K562 (cell line): ENCODE results near the gene ANP32B. TPM values are rescaled to one million over a fixed set of nuclear protein-coding genes. Genes with fewer than 3 reads are reported as not detected.

Experiments
- BCOR ChIP-seq: fragments of 450-650 bp; IDR thresholded peaks from 2 replicates; pipeline ENCODE4 v1.6.1; 2016
- CGGBP1 ChIP-seq: fragments of 250-450 bp; sonication (Bioruptor Pico); IDR thresholded peaks from 2 replicates; pipeline ENCODE4 v1.9.0; 2021; ENCODE audit warnings: mild to moderate bottlenecking
- DPF2 ChIP-seq: fragments of 450-650 bp; IDR thresholded peaks from 2 replicates; pipeline ENCODE4 v1.6.1; 2016
- E4F1 ChIP-seq: fragments of 250-450 bp; sonication (Bioruptor Pico); IDR thresholded peaks from 2 replicates; pipeline ENCODE4 v1.5.0; 2021; ENCODE audit warnings: mild to moderate bottlenecking, borderline replicate concordance
- ESRRA ChIP-seq: fragments of 450-650 bp; IDR thresholded peaks from 2 replicates; pipeline ENCODE4 v1.6.1; 2014; ENCODE audit warnings: low read depth, mild to moderate bottlenecking, moderate library complexity, borderline replicate concordance
- FOXA3 ChIP-seq, 2 experiments: fragments of 450-650 bp in 1 of 2; sonication (generic) in 1 of 2; formaldehyde crosslinking; IDR thresholded peaks in 1 of 2; conservative IDR thresholded peaks in 1 of 2; 2 replicates each; pipeline versions ENCODE4 v1.4.0 to v1.8.0; 2020 to 2022; ENCODE audit warnings: mild to moderate bottlenecking in 2 of 2, missing genetic modification reagents in 1 of 2
- JUNB ChIP-seq: fragments of 450-650 bp; formaldehyde crosslinking; conservative IDR thresholded peaks from 2 replicates; pipeline ENCODE4 v1.4.0; 2020; ENCODE audit warnings: mild to moderate bottlenecking
- LEF1 ChIP-seq: fragments of 450-650 bp; IDR thresholded peaks from 2 replicates; pipeline ENCODE4 v1.6.1; 2016; ENCODE audit warnings: mild to moderate bottlenecking
- POLR2AphosphoS5 ChIP-seq: IDR thresholded peaks from 2 replicates; pipeline ENCODE4 v1.6.1; 2011; ENCODE audit warnings: mild to moderate bottlenecking, low read depth, low read length, moderate library complexity; ENCODE audit not compliant: control insufficient read depth, insufficient read depth
- RBM39 ChIP-seq: fragments of 200-400 bp; formaldehyde crosslinking; optimal IDR thresholded peaks from 2 replicates; pipeline ENCODE3; 2018; ENCODE audit warnings: low read depth, low read length
- TARDBP ChIP-seq: fragments of 450-650 bp; IDR thresholded peaks from 2 replicates; pipeline ENCODE4 v1.6.1; 2016
- USF2 ChIP-seq: sonication (generic); formaldehyde crosslinking; IDR thresholded peaks from 2 replicates; pipeline ENCODE4 v1.5.0; 2020; ENCODE audit warnings: missing genetic modification reagents
- ZBTB5 ChIP-seq: fragments of 450-650 bp; IDR thresholded peaks from 2 replicates; pipeline ENCODE4 v1.6.1; 2017; ENCODE audit warnings: antibody characterized with exemption
- ZNF165 ChIP-seq: fragments of 250-450 bp; sonication (Bioruptor Pico); IDR thresholded peaks from 2 replicates; pipeline ENCODE4 v1.4.0; 2020; ENCODE audit warnings: borderline replicate concordance
- ZNF197 ChIP-seq: fragments of 200-800 bp; sonication (Bioruptor generic); IDR thresholded peaks from 2 replicates; pipeline ENCODE4 v1.6.1; 2016; ENCODE audit warnings: low read depth, missing genetic modification characterization, missing compliant biosample characterization
- ZNF449 ChIP-seq: fragments of 250-450 bp; sonication (Bioruptor Pico); IDR thresholded peaks from 2 replicates; pipeline ENCODE4 v1.8.0; 2022; ENCODE audit warnings: moderate library complexity, mild to moderate bottlenecking, inconsistent platforms
- ZNF512 ChIP-seq: IDR thresholded peaks from 2 replicates; pipeline ENCODE4 v1.6.1; 2016; ENCODE audit warnings: missing genetic modification characterization, missing compliant biosample characterization
- ZNF740 ChIP-seq, 3 experiments: fragments of 200-800 bp in 1 of 3; sonication (Bioruptor generic) in 1 of 3; sonication (generic) in 1 of 3; formaldehyde crosslinking in 1 of 3; IDR thresholded peaks; 2 replicates each; pipeline versions ENCODE4 v1.6.1 to v1.8.0; 2016 to 2022; ENCODE audit warnings: mild to moderate bottlenecking in 2 of 3, missing compliant biosample characterization in 2 of 3, missing genetic modification characterization in 2 of 3, missing genetic modification reagents in 1 of 3
- polyA plus RNA-seq, 8 experiments: library from polyadenylated mRNA; depleted of rRNA in 4 of 8; stranded (reverse) in 5 of 8; unstranded in 3 of 8; fragments of >200 nt; fragmentation: Nextera tagmentation in 2 of 8; fragmentation: Illumina TruSeq in 1 of 8; extraction: Ambion mirVana in 2 of 8; extraction: Trizol in 1 of 8; gene quantifications; 2 replicates each; pipeline versions ENCODE4 v1.2.1 to v1.2.3, GENCODE V29; 2011 to 2014; ENCODE audit warnings: inconsistent platforms in 1 of 8, missing spikeins in 1 of 8
- total RNA-seq, 7 experiments: library from RNA; depleted of rRNA in 6 of 7; stranded (reverse); fragments of >200 nt in 6 of 7; fragmentation: Illumina TruSeq in 2 of 7; extraction: Trizol in 2 of 7; gene quantifications; 2 replicates each; pipeline versions ENCODE4 v1.2.1 to v1.2.3, GENCODE V29; 2011 to 2021; ENCODE audit warnings: low replicate concordance in 1 of 7

The ANP32B gene
- total and polyA plus RNA-seq, 9 of the 15 experiments (the other 6 are each of a cell fraction or from before 2014, with no cell fraction given) = 68.9 to 815 (median 141) TPM

- TF ChIP-seq LEF1 (peak; percentile 87), RBM39 (no peak), DPF2 (peak; percentile 97), JUNB (no peak), USF2 (CRISPR knock-in tag) (no peak), POLR2AphosphoS5 (peak; percentile 99), FOXA3 (CRISPR knock-in tag; conservative IDR thresholded peaks at IDR 0.05 in 1 of 2, IDR thresholded peaks at IDR 0.05 in 1 of 2) (peak in 1 of 2 experiments; percentile 63; a peak in 2 of 4 replicates), E4F1 (CRISPR knock-in tag) (no peak), ZNF740 (CRISPR knock-in tag; IDR thresholded peaks at IDR 0.05) (no peak), ZNF740 (tag; IDR thresholded peaks at IDR 0.05) (no peak), ESRRA (no peak; the same call in 1 of the 2 replicates), ZBTB5 (no peak), ZNF197 (CRISPR knock-in tag) (no peak), TARDBP (no peak), ZNF165 (CRISPR knock-in tag) (no peak), CGGBP1 (CRISPR knock-in tag) (no peak), ZNF449 (CRISPR knock-in tag) (no peak; the same call in 1 of the 2 replicates), BCOR (peak; percentile 74), ZNF512 (tag) (no peak)
Measured at GRCh38 chr9:97938081-97938644, 45.0 kb upstream of the ANP32B start, which contains the start of gene HEMGN (continued).
